ENCODE results near the gene KLF6. TPM values are rescaled to one million over a fixed set of nuclear protein-coding genes. Genes with fewer than 3 reads are reported as not detected.

The KLF6 gene
- polyA plus RNA-seq, 1 donor from 2014 or later: 10.4 TPM

- no peak overlapping the region for H2AFZ ChIP-seq (ENCODE audit: low read depth, low read length)
- H3K4me2 ChIP-seq (ENCODE audit: low read length): no peak overlapping the region
- H3K79me2 ChIP-seq (replicated peaks; ENCODE audit: insufficient read depth, low read length): no peaks in the 10 kb centered on the region
- no peaks in the 10 kb centered on the region for H3F3A ChIP-seq (ENCODE audit: insufficient read depth, low read length, poor library complexity, severe bottlenecking)
- H4K20me1 ChIP-seq (ENCODE audit: insufficient read depth): no peaks in the 10 kb centered on the region
- TF ChIP-seq RAD21 (conservative IDR thresholded peaks at IDR 0.05) (no peak), SMC3 (conservative IDR thresholded peaks at IDR 0.05; ENCODE audit: poor library complexity) (no peak), POLR2AphosphoS5 (IDR thresholded peaks at IDR 0.05) (no peak), CTCF (IDR thresholded peaks at IDR 0.05; ENCODE audit: poor library complexity, severe bottlenecking) (no peak), MXI1 (conservative IDR thresholded peaks at IDR 0.05; ENCODE audit: poor library complexity, severe bottlenecking) (no peak), EZH2 (IDR thresholded peaks at IDR 0.05; ENCODE audit: borderline replicate concordance, insufficient read depth, low read length, poor library complexity, severe bottlenecking) (no peak), EP300 (conservative IDR thresholded peaks at IDR 0.05; ENCODE audit: poor library complexity, severe bottlenecking) (no peak), TAF1 (IDR thresholded peaks at IDR 0.05; ENCODE audit: low read depth) (no peak), REST (IDR thresholded peaks at IDR 0.05; ENCODE audit: borderline replicate concordance) (no peak)
- no peak overlapping the region for H3K9ac ChIP-seq (ENCODE audit: low read length)
- no peaks in the 10 kb centered on the region for H3K9me2 ChIP-seq (ENCODE audit: insufficient read depth, low read length)
- H3K9me3 ChIP-seq (ENCODE audit: low read length): no peaks in the 10 kb centered on the region
- no peaks in the 10 kb centered on the region for H3K27me3 ChIP-seq (ENCODE audit: insufficient read depth, low read depth, low read length)
- no peaks in the 10 kb centered on the region for H3K36me3 ChIP-seq (ENCODE audit: insufficient read depth, low read length)
- H3K4me3 ChIP-seq (ENCODE audit: low read length): no peak overlapping the region
- no peak overlapping the region for H3K27ac ChIP-seq (ENCODE audit: low read length)
These were observed 46.1 kb downstream of the KLF6 start for GRCh38 chr10:3738855-3739350.

GRCh38 chr10:3737864-3738263, 47.1 kb downstream of the KLF6 start:
- Histone ChIP-seq H3K9me3 (ENCODE audit: low read length) (no peaks in the 10 kb centered on the region), H3K36me3 (ENCODE audit: insufficient read depth, low read length) (no peaks in the 10 kb centered on the region), H2AFZ (ENCODE audit: low read depth, low read length) (no peak overlapping the region), H3K27ac (ENCODE audit: low read length) (no peak overlapping the region), H3K79me2 (replicated peaks; ENCODE audit: insufficient read depth, low read length) (no peaks in the 10 kb centered on the region), H3F3A (ENCODE audit: insufficient read depth, low read length, poor library complexity, severe bottlenecking) (no peaks in the 10 kb centered on the region), H3K4me3 (ENCODE audit: low read length) (no peak overlapping the region), H3K4me2 (ENCODE audit: low read length) (no peak overlapping the region), H3K9ac (ENCODE audit: low read length) (no peak overlapping the region), H3K9me2 (ENCODE audit: insufficient read depth, low read length) (no peaks in the 10 kb centered on the region), H3K27me3 (ENCODE audit: insufficient read depth, low read depth, low read length) (no peaks in the 10 kb centered on the region), H4K20me1 (ENCODE audit: insufficient read depth) (no peaks in the 10 kb centered on the region)
- TF ChIP-seq RAD21 (conservative IDR thresholded peaks at IDR 0.05) (no peak), EZH2 (IDR thresholded peaks at IDR 0.05; ENCODE audit: borderline replicate concordance, insufficient read depth, low read length, poor library complexity, severe bottlenecking) (no peak), SMC3 (conservative IDR thresholded peaks at IDR 0.05; ENCODE audit: poor library complexity) (no peak), EP300 (conservative IDR thresholded peaks at IDR 0.05; ENCODE audit: poor library complexity, severe bottlenecking) (no peak), TAF1 (IDR thresholded peaks at IDR 0.05; ENCODE audit: low read depth) (no peak), POLR2AphosphoS5 (IDR thresholded peaks at IDR 0.05) (no peak), REST (IDR thresholded peaks at IDR 0.05; ENCODE audit: borderline replicate concordance) (no peak), CTCF (IDR thresholded peaks at IDR 0.05; ENCODE audit: poor library complexity, severe bottlenecking) (no peak)

All from neural cell (in vitro differentiated cells).